H1 (cell line): ENCODE measurements around the gene LURAP1L.

ENCODE experiments used
- BACH1 ChIP-seq: IDR thresholded peaks from 2 replicates; pipeline ENCODE4 v1.6.1; 2012; ENCODE audit warnings: low read length, improper control_type of control experiment
- CREB1 ChIP-seq: IDR thresholded peaks from 2 replicates; pipeline ENCODE4 v1.6.1; 2012; ENCODE audit warnings: inconsistent platforms
- EZH2 ChIP-seq: fragments of 200-600 bp; sonication (generic); IDR thresholded peaks from 2 replicates; pipeline ENCODE4 v1.7.1; 2012; ENCODE audit warnings: low read depth, mild to moderate bottlenecking, moderate library complexity, low read length, inconsistent platforms; ENCODE audit not compliant: severe bottlenecking
- HDAC6 ChIP-seq: IDR thresholded peaks from one replicate; pipeline ENCODE4 v1.7.1; 2012; ENCODE audit warnings: low read depth, mild to moderate bottlenecking, inconsistent platforms, low read length, moderate library complexity
- POLR2AphosphoS5 ChIP-seq: IDR thresholded peaks from 2 replicates; pipeline ENCODE4 v1.6.1; 2011; ENCODE audit warnings: low read depth, low read length
- SIN3A ChIP-seq, 2 experiments: IDR thresholded peaks in 1 of 2; conservative IDR thresholded peaks in 1 of 2; 2 replicates each; pipeline ENCODE4 v1.6.1; 2011 to 2012; ENCODE audit warnings: low read length in 2 of 2, improper control_type of control experiment in 1 of 2, low read depth in 1 of 2, mild to moderate bottlenecking in 1 of 2
- TAF7 ChIP-seq: optimal IDR thresholded peaks from 2 replicates; pipeline ENCODE3; 2011; ENCODE audit warnings: low read depth, mild to moderate bottlenecking, inconsistent platforms, low read length, moderate library complexity, borderline replicate concordance
- TF ChIP-seq, protein P1 (sequence below), 3 experiments: IDR thresholded peaks; 1 replicate in 2 of 3; 2 replicates in 1 of 3; pipeline versions ENCODE4 v1.5.1 to v1.6.1; 2011; ENCODE audit warnings: low read length in 3 of 3, mild to moderate bottlenecking in 3 of 3, inconsistent platforms in 2 of 3, low read depth in 1 of 3, moderate library complexity in 1 of 3; ENCODE audit not compliant: insufficient read depth in 1 of 3; ENCODE audit errors: control extremely low read depth in 1 of 3
- TF ChIP-seq, protein P2 (sequence below): IDR thresholded peaks from 2 replicates; pipeline ENCODE4 v1.6.1; 2011; ENCODE audit warnings: low read depth, mild to moderate bottlenecking, low read length; ENCODE audit not compliant: insufficient read depth
- TF ChIP-seq, protein P3 (sequence below): IDR thresholded peaks from 2 replicates; pipeline ENCODE4 v1.6.1; 2012; ENCODE audit warnings: low read length, inconsistent platforms
- TF ChIP-seq, protein P4 (sequence below): fragments of 300-600 bp; sonication (generic); IDR thresholded peaks from 2 replicates; pipeline ENCODE4 v1.7.1; 2012; ENCODE audit warnings: low read length, moderate library complexity, mild to moderate bottlenecking, inconsistent platforms; ENCODE audit not compliant: insufficient replicate concordance

DNA sequence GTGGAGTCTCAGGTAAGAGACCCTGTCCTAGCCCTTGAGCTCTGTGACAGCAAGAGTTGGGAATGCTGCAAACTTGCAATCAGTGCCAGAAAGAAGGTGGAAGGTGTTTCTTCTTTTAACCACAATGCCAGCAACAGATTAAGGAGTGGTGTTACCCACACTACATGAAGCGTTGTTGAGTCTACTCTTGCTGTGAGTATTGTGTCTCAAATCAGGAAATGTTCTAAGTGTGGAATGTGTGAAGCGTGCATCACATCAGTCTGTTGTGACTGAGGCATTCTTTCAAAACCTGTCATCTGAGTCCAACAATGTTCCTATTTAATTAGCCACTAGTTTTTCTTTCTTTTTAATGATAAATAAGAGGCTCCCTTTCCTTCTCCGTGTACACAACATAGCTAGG lies 2.9 kb upstream of the LURAP1L start:
- TF ChIP-seq CREB1 (no peak), POLR2AphosphoS5 (no peak), HDAC6 (no peak), EZH2 (no peak), SIN3A (conservative IDR thresholded peaks at IDR 0.05 in 1 of 2, IDR thresholded peaks at IDR 0.05 in 1 of 2; ENCODE audit: low read depth in 1 of 2, low read length in 2 of 2) (no peak), BACH1 (no peak), TAF7 (no peak)
- TF ChIP-seq, protein P1, sequence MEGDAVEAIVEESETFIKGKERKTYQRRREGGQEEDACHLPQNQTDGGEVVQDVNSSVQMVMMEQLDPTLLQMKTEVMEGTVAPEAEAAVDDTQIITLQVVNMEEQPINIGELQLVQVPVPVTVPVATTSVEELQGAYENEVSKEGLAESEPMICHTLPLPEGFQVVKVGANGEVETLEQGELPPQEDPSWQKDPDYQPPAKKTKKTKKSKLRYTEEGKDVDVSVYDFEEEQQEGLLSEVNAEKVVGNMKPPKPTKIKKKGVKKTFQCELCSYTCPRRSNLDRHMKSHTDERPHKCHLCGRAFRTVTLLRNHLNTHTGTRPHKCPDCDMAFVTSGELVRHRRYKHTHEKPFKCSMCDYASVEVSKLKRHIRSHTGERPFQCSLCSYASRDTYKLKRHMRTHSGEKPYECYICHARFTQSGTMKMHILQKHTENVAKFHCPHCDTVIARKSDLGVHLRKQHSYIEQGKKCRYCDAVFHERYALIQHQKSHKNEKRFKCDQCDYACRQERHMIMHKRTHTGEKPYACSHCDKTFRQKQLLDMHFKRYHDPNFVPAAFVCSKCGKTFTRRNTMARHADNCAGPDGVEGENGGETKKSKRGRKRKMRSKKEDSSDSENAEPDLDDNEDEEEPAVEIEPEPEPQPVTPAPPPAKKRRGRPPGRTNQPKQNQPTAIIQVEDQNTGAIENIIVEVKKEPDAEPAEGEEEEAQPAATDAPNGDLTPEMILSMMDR (IDR thresholded peaks at IDR 0.05; ENCODE audit: control extremely low read depth in 1 of 3, insufficient read depth in 1 of 3, low read depth in 1 of 3, low read length in 3 of 3): no peak
- TF ChIP-seq, protein P2, sequence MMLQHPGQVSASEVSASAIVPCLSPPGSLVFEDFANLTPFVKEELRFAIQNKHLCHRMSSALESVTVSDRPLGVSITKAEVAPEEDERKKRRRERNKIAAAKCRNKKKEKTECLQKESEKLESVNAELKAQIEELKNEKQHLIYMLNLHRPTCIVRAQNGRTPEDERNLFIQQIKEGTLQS: no peak
- TF ChIP-seq, protein P3, sequence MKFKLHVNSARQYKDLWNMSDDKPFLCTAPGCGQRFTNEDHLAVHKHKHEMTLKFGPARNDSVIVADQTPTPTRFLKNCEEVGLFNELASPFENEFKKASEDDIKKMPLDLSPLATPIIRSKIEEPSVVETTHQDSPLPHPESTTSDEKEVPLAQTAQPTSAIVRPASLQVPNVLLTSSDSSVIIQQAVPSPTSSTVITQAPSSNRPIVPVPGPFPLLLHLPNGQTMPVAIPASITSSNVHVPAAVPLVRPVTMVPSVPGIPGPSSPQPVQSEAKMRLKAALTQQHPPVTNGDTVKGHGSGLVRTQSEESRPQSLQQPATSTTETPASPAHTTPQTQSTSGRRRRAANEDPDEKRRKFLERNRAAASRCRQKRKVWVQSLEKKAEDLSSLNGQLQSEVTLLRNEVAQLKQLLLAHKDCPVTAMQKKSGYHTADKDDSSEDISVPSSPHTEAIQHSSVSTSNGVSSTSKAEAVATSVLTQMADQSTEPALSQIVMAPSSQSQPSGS: no peak
- TF ChIP-seq, protein P4, sequence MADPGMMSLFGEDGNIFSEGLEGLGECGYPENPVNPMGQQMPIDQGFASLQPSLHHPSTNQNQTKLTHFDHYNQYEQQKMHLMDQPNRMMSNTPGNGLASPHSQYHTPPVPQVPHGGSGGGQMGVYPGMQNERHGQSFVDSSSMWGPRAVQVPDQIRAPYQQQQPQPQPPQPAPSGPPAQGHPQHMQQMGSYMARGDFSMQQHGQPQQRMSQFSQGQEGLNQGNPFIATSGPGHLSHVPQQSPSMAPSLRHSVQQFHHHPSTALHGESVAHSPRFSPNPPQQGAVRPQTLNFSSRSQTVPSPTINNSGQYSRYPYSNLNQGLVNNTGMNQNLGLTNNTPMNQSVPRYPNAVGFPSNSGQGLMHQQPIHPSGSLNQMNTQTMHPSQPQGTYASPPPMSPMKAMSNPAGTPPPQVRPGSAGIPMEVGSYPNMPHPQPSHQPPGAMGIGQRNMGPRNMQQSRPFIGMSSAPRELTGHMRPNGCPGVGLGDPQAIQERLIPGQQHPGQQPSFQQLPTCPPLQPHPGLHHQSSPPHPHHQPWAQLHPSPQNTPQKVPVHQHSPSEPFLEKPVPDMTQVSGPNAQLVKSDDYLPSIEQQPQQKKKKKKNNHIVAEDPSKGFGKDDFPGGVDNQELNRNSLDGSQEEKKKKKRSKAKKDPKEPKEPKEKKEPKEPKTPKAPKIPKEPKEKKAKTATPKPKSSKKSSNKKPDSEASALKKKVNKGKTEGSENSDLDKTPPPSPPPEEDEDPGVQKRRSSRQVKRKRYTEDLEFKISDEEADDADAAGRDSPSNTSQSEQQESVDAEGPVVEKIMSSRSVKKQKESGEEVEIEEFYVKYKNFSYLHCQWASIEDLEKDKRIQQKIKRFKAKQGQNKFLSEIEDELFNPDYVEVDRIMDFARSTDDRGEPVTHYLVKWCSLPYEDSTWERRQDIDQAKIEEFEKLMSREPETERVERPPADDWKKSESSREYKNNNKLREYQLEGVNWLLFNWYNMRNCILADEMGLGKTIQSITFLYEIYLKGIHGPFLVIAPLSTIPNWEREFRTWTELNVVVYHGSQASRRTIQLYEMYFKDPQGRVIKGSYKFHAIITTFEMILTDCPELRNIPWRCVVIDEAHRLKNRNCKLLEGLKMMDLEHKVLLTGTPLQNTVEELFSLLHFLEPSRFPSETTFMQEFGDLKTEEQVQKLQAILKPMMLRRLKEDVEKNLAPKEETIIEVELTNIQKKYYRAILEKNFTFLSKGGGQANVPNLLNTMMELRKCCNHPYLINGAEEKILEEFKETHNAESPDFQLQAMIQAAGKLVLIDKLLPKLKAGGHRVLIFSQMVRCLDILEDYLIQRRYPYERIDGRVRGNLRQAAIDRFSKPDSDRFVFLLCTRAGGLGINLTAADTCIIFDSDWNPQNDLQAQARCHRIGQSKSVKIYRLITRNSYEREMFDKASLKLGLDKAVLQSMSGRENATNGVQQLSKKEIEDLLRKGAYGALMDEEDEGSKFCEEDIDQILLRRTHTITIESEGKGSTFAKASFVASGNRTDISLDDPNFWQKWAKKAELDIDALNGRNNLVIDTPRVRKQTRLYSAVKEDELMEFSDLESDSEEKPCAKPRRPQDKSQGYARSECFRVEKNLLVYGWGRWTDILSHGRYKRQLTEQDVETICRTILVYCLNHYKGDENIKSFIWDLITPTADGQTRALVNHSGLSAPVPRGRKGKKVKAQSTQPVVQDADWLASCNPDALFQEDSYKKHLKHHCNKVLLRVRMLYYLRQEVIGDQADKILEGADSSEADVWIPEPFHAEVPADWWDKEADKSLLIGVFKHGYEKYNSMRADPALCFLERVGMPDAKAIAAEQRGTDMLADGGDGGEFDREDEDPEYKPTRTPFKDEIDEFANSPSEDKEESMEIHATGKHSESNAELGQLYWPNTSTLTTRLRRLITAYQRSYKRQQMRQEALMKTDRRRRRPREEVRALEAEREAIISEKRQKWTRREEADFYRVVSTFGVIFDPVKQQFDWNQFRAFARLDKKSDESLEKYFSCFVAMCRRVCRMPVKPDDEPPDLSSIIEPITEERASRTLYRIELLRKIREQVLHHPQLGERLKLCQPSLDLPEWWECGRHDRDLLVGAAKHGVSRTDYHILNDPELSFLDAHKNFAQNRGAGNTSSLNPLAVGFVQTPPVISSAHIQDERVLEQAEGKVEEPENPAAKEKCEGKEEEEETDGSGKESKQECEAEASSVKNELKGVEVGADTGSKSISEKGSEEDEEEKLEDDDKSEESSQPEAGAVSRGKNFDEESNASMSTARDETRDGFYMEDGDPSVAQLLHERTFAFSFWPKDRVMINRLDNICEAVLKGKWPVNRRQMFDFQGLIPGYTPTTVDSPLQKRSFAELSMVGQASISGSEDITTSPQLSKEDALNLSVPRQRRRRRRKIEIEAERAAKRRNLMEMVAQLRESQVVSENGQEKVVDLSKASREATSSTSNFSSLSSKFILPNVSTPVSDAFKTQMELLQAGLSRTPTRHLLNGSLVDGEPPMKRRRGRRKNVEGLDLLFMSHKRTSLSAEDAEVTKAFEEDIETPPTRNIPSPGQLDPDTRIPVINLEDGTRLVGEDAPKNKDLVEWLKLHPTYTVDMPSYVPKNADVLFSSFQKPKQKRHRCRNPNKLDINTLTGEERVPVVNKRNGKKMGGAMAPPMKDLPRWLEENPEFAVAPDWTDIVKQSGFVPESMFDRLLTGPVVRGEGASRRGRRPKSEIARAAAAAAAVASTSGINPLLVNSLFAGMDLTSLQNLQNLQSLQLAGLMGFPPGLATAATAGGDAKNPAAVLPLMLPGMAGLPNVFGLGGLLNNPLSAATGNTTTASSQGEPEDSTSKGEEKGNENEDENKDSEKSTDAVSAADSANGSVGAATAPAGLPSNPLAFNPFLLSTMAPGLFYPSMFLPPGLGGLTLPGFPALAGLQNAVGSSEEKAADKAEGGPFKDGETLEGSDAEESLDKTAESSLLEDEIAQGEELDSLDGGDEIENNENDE: no peak
